ENCODE data around the gene GFAP.

The GFAP gene

GRCh38 chr17:44887971-44888954 is 27.0 kb downstream of the GFAP start:
- H3K4me3 ChIP-seq (ENCODE audit: low read length), result no peak overlapping the region
- no peaks in the 10 kb centered on the region for H3K27me3 ChIP-seq (ENCODE audit: insufficient read depth, low read length)
- peaks cover 75% of the 10 kb centered on the region for H3K36me3 ChIP-seq (ENCODE audit: insufficient read depth, low read depth, low read length)
- H3K27ac ChIP-seq (ENCODE audit: low read length), result no peak overlapping the region
- H3K4me1 ChIP-seq (ENCODE audit: insufficient read depth, low read length), result no peaks in the 10 kb centered on the region
- H3K9me3 ChIP-seq (ENCODE audit: insufficient read depth, low read depth, low read length), result no peaks in the 10 kb centered on the region
- H3K9ac ChIP-seq (ENCODE audit: low read depth, low read length), result no peak overlapping the region

GRCh38 chr17:44887016-44887415 is 28.3 kb downstream of the GFAP start:
- H3K4me1 ChIP-seq (ENCODE audit: insufficient read depth, low read length), result no peaks in the 10 kb centered on the region
- H3K4me3 ChIP-seq (ENCODE audit: low read length), result no peak overlapping the region
- H3K9me3 ChIP-seq (ENCODE audit: insufficient read depth, low read depth, low read length), result no peaks in the 10 kb centered on the region

DNA sequence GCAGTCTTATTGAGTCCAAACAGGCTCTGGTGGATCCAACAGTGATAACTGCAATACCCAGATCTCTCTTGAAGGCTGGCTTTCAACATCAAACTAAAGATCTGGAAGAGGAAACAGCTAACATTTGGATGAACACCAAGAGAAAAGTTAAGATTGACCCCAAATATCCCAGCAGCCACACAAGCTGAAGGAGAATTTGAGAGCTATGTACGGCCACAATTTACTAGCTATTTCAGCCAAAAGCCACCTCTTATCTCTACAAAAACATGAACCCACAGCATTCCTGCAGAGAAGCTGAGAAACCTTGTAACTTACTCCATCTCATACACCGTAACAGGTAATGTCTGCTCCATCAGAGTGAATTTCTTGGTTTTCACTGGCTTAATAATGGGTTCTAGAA is 30.4 kb downstream of the GFAP start:
- Histone ChIP-seq H3K36me3 (ENCODE audit: insufficient read depth, low read depth, low read length) (peaks cover 85% of the 10 kb centered on the region), H3K4me1 (ENCODE audit: insufficient read depth, low read length) (no peaks in the 10 kb centered on the region), H3K9ac (ENCODE audit: low read depth, low read length) (no peak overlapping the region), H3K27me3 (ENCODE audit: insufficient read depth, low read length) (no peaks in the 10 kb centered on the region), H3K9me3 (ENCODE audit: insufficient read depth, low read depth, low read length) (no peaks in the 10 kb centered on the region), H3K4me3 (ENCODE audit: low read length) (no peak overlapping the region), H3K27ac (ENCODE audit: low read length) (no peak overlapping the region)

More at GRCh38 chr17:44887016-44887415, 28.3 kb downstream of the GFAP start:
- Histone ChIP-seq H3K27ac (ENCODE audit: low read length) (no peak overlapping the region), H3K27me3 (ENCODE audit: insufficient read depth, low read length) (no peaks in the 10 kb centered on the region), H3K36me3 (ENCODE audit: insufficient read depth, low read depth, low read length) (peaks cover 76% of the 10 kb centered on the region), H3K9ac (ENCODE audit: low read depth, low read length) (no peak overlapping the region)

DNA sequence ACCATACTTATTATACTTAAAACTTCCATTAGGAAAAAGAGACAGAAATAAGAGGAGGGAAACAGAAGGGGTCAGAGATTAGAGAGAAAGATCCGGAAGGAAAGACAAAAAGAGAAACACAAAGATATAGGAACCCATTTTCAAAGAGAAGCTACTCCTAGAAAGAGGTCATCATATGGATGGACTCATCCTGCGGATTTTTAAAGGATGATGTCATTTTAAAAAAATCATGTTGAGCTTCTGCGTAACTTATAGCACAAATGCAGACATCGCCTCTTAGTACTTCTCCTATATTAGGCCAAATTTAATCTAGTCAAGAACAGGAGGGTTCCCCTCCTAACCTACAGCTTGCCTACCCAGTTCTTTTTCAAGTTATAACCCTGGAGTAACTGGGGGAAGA is 34.2 kb downstream of the GFAP start:
- no peak overlapping the region for H3K27ac ChIP-seq (ENCODE audit: low read length)
- no peak overlapping the region for H3K4me3 ChIP-seq (ENCODE audit: low read length)
- peaks cover 96% of the 10 kb centered on the region for H3K36me3 ChIP-seq (ENCODE audit: insufficient read depth, low read depth, low read length)
- no peaks in the 10 kb centered on the region for H3K27me3 ChIP-seq (ENCODE audit: insufficient read depth, low read length)
- H3K4me1 ChIP-seq (ENCODE audit: insufficient read depth, low read length), result no peaks in the 10 kb centered on the region
- no peaks in the 10 kb centered on the region for H3K9me3 ChIP-seq (ENCODE audit: insufficient read depth, low read depth, low read length)
- no peak overlapping the region for H3K9ac ChIP-seq (ENCODE audit: low read depth, low read length)

DNA sequence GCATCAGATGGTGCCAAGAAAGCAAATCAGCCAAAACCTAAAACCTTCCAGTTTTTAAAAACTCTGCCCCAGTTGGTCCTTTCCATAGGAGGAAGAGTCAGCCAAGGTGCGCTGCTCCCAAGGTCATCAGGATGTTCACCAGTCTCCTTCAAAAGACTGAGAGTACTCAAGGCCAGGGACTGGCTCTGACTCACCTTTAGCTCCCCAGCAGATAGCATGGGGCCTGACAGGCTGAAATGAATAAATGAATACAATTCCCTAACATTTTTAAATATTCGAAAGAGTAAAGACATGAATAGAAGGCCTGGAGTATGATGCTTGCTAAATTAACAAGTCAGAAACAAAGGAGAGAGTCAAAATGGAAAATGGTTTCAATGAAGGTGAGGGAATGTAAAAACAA is 35.2 kb downstream of the GFAP start:
- no peaks in the 10 kb centered on the region for H3K4me1 ChIP-seq (ENCODE audit: insufficient read depth, low read length)
- H3K27me3 ChIP-seq (ENCODE audit: insufficient read depth, low read length), result no peaks in the 10 kb centered on the region
- no peaks in the 10 kb centered on the region for H3K9me3 ChIP-seq (ENCODE audit: insufficient read depth, low read depth, low read length)
- H3K4me3 ChIP-seq (ENCODE audit: low read length), result no peak overlapping the region
- H3K9ac ChIP-seq (ENCODE audit: low read depth, low read length), result no peak overlapping the region; the same call in 1 of the 2 replicates
- no peak overlapping the region for H3K27ac ChIP-seq (ENCODE audit: low read length)
- H3K36me3 ChIP-seq (ENCODE audit: insufficient read depth, low read depth, low read length), result peaks cover 93% of the 10 kb centered on the region

GRCh38 chr17:44879376-44879775 is 35.9 kb downstream of the GFAP start:
- Histone ChIP-seq H3K4me3 (ENCODE audit: low read length) (no peak overlapping the region), H3K36me3 (ENCODE audit: insufficient read depth, low read depth, low read length) (peaks cover 92% of the 10 kb centered on the region), H3K9me3 (ENCODE audit: insufficient read depth, low read depth, low read length) (no peaks in the 10 kb centered on the region), H3K27ac (ENCODE audit: low read length) (no peak overlapping the region), H3K27me3 (ENCODE audit: insufficient read depth, low read length) (no peaks in the 10 kb centered on the region), H3K9ac (ENCODE audit: low read depth, low read length) (no peak overlapping the region), H3K4me1 (ENCODE audit: insufficient read depth, low read length) (no peaks in the 10 kb centered on the region)

DNA sequence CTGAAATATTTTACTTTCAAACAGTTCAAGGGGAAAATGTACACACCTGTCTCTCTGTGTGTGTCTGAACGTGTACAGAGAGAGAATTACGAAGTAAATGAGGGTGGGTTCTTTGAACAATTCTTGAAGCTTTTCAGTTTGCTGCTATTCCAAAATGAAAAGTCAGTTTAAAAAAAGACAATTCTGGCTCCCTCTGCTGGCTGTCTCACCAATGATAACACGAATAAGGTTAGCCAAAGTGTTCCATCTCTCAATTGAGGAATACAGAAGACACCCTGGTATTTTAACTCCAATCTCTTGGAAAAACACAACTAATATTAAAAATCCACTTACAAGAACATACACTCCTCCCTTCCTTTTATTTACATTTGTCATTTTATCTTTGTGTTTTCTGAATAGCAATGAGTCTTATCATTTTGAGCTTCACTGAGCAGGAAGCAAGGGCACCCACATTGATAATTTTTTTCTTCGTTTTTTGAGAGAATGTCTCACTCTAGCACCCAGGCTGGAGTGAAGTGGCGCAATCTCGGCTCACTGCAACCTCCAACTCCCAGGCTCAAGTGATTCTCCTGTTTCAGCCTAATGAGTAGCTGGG is 36.6 kb downstream of the GFAP start:
- no peaks in the 10 kb centered on the region for H3K9me3 ChIP-seq (ENCODE audit: insufficient read depth, low read depth, low read length)
- H3K9ac ChIP-seq (ENCODE audit: low read depth, low read length), result no peak overlapping the region
- H3K36me3 ChIP-seq (ENCODE audit: insufficient read depth, low read depth, low read length), result peaks cover 91% of the 10 kb centered on the region
- H3K27ac ChIP-seq (ENCODE audit: low read length), result no peak overlapping the region
- H3K4me3 ChIP-seq (ENCODE audit: low read length), result no peak overlapping the region
- no peaks in the 10 kb centered on the region for H3K27me3 ChIP-seq (ENCODE audit: insufficient read depth, low read length)
- no peaks in the 10 kb centered on the region for H3K4me1 ChIP-seq (ENCODE audit: insufficient read depth, low read length)

DNA sequence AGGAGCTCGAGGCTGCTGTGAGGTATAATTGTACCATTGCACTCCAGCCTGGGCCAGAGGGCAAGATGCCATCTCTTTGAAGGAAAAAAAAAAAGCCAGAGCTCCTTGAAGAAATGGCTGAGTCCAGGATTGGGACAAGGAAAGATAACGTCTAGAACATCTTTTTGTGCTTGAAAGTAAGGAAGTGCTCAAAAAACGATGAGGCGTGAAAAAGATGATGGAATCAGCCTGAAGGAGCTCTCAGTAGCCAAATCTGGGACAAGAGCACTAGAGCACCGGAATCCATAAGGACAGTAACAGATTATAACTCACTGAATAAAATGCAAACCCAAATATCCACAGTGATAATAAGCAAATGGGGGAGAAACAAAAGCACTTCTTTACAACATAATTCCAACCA is 38.2 kb downstream of the GFAP start:
- Histone ChIP-seq H3K27me3 (ENCODE audit: insufficient read depth, low read length) (no peaks in the 10 kb centered on the region), H3K36me3 (ENCODE audit: insufficient read depth, low read depth, low read length) (peaks cover 89% of the 10 kb centered on the region), H3K4me3 (ENCODE audit: low read length) (no peak overlapping the region), H3K27ac (ENCODE audit: low read length) (no peak overlapping the region), H3K9ac (ENCODE audit: low read depth, low read length) (no peak overlapping the region), H3K4me1 (ENCODE audit: insufficient read depth, low read length) (no peaks in the 10 kb centered on the region), H3K9me3 (ENCODE audit: insufficient read depth, low read depth, low read length) (no peaks in the 10 kb centered on the region)

- H3K36me3 ChIP-seq (ENCODE audit: insufficient read depth, low read depth, low read length), result peaks cover 85% of the 10 kb centered on the region
- H3K9ac ChIP-seq (ENCODE audit: low read depth, low read length), result no peak overlapping the region
- H3K4me3 ChIP-seq (ENCODE audit: low read length), result no peak overlapping the region
- H3K9me3 ChIP-seq (ENCODE audit: insufficient read depth, low read depth, low read length), result no peaks in the 10 kb centered on the region
- no peaks in the 10 kb centered on the region for H3K4me1 ChIP-seq (ENCODE audit: insufficient read depth, low read length)
- H3K27me3 ChIP-seq (ENCODE audit: insufficient read depth, low read length), result no peaks in the 10 kb centered on the region
- H3K27ac ChIP-seq (ENCODE audit: low read length), result no peak overlapping the region
Measured at GRCh38 chr17:44875761-44876160, 39.5 kb downstream of the GFAP start.

- H3K27ac ChIP-seq (ENCODE audit: low read length), result no peak overlapping the region
- no peaks in the 10 kb centered on the region for H3K9me3 ChIP-seq (ENCODE audit: insufficient read depth, low read depth, low read length)
- H3K36me3 ChIP-seq (ENCODE audit: insufficient read depth, low read depth, low read length), result peaks cover 84% of the 10 kb centered on the region
- H3K27me3 ChIP-seq (ENCODE audit: insufficient read depth, low read length), result no peaks in the 10 kb centered on the region
- H3K4me1 ChIP-seq (ENCODE audit: insufficient read depth, low read length), result no peaks in the 10 kb centered on the region
- H3K9ac ChIP-seq (ENCODE audit: low read depth, low read length), result no peak overlapping the region
- no peak overlapping the region for H3K4me3 ChIP-seq (ENCODE audit: low read length)
Measured at GRCh38 chr17:44872131-44872768, 43.0 kb downstream of the GFAP start.

GRCh38 chr17:44871556-44871955 is 43.7 kb downstream of the GFAP start:
- no peak overlapping the region for H3K27ac ChIP-seq (ENCODE audit: low read length)
- H3K27me3 ChIP-seq (ENCODE audit: insufficient read depth, low read length), result no peaks in the 10 kb centered on the region
- no peak overlapping the region for H3K9ac ChIP-seq (ENCODE audit: low read depth, low read length)
- no peak overlapping the region for H3K4me3 ChIP-seq (ENCODE audit: low read length)
- H3K9me3 ChIP-seq (ENCODE audit: insufficient read depth, low read depth, low read length), result no peaks in the 10 kb centered on the region
- H3K4me1 ChIP-seq (ENCODE audit: insufficient read depth, low read length), result no peaks in the 10 kb centered on the region
- peaks cover 84% of the 10 kb centered on the region for H3K36me3 ChIP-seq (ENCODE audit: insufficient read depth, low read depth, low read length)
